Measurements from ENCODE around the gene KCNJ2.

GRCh38 chr17:70190959-70191805 lies 21.9 kb downstream of the KCNJ2 start:
- TF ChIP-seq, protein P1, sequence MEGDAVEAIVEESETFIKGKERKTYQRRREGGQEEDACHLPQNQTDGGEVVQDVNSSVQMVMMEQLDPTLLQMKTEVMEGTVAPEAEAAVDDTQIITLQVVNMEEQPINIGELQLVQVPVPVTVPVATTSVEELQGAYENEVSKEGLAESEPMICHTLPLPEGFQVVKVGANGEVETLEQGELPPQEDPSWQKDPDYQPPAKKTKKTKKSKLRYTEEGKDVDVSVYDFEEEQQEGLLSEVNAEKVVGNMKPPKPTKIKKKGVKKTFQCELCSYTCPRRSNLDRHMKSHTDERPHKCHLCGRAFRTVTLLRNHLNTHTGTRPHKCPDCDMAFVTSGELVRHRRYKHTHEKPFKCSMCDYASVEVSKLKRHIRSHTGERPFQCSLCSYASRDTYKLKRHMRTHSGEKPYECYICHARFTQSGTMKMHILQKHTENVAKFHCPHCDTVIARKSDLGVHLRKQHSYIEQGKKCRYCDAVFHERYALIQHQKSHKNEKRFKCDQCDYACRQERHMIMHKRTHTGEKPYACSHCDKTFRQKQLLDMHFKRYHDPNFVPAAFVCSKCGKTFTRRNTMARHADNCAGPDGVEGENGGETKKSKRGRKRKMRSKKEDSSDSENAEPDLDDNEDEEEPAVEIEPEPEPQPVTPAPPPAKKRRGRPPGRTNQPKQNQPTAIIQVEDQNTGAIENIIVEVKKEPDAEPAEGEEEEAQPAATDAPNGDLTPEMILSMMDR (IDR thresholded peaks at IDR 0.05), result no peak
- no peak for TF ChIP-seq TP53 (CRISPR knock-in tag; IDR thresholded peaks at IDR 0.05)
- no peak for TF ChIP-seq E2F5 (CRISPR knock-in tag; IDR thresholded peaks at IDR 0.05)
- TF ChIP-seq, protein P2, sequence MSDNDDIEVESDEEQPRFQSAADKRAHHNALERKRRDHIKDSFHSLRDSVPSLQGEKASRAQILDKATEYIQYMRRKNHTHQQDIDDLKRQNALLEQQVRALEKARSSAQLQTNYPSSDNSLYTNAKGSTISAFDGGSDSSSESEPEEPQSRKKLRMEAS (CRISPR knock-in tag; IDR thresholded peaks at IDR 0.05), result no peak
- TF ChIP-seq ATF1 (CRISPR knock-in tag; IDR thresholded peaks at IDR 0.05), result no peak
- TF ChIP-seq ATF3 (CRISPR knock-in tag; conservative IDR thresholded peaks at IDR 0.05), result no peak
- TF ChIP-seq SP1 (CRISPR knock-in tag; conservative IDR thresholded peaks at IDR 0.05), result no peak
- TF ChIP-seq ETV6 (CRISPR knock-in tag; IDR thresholded peaks at IDR 0.05), result no peak

Data from WTC11 (cell line).